HG03378 (cell line): Measurements from ENCODE around the gene EIF4ENIF1.
A peak's percentile ranks its signal among the peaks of the same experiment; 100 is the strongest.
"Not testable (repeated sequence)": the region's sequence is repeated elsewhere in the genome, so short reads cannot be mapped to it uniquely, and the experiment has no call there.

Experiments used
- ATAC-seq: cut with Tn5 transposase; IDR thresholded peaks from one replicate; pipeline ENCODE4 v1.9.1; 2021; ENCODE audit warnings: mild to moderate bottlenecking, moderate library complexity; ENCODE audit not compliant: unreplicated experiment

Gene EIF4ENIF1

GRCh38 chr22:31489632-31490495, at the start of gene EIF4ENIF1:
TSS of gene EIF4ENIF1 (minus strand) at chr22:31489842. CDS start at chr22:31488718, 1,124 bp downstream.
- peak; percentile 20 for ATAC-seq

- no peak for ATAC-seq
These were observed 49.2 kb upstream of the EIF4ENIF1 start for GRCh38 chr22:31538815-31539214.

GRCh38 chr22:31537019-31537535, 47.4 kb upstream of the EIF4ENIF1 start:
- ATAC-seq, result no peak

- ATAC-seq, result no peak
These were observed 43.7 kb upstream of the EIF4ENIF1 start for GRCh38 chr22:31533374-31533773.

- no peak for ATAC-seq
These were observed 42.4 kb upstream of the EIF4ENIF1 start for GRCh38 chr22:31532060-31532459.

GRCh38 chr22:31530823-31531195, 41.2 kb upstream of the EIF4ENIF1 start:
- ATAC-seq, result no peak

- no peak for ATAC-seq
These were observed 36.6 kb upstream of the EIF4ENIF1 start for GRCh38 chr22:31526270-31526669.

GRCh38 chr22:31524132-31524531, 34.5 kb upstream of the EIF4ENIF1 start:
- not testable (repeated sequence) for ATAC-seq

GRCh38 chr22:31520051-31520450, 30.4 kb upstream of the EIF4ENIF1 start:
- no peak for ATAC-seq

GRCh38 chr22:31509061-31509762, 19.6 kb upstream of the EIF4ENIF1 start:
- ATAC-seq, result no peak

- ATAC-seq, result no peak
These were observed 18.9 kb upstream of the EIF4ENIF1 start for GRCh38 chr22:31508536-31508935.

- not testable (repeated sequence) for ATAC-seq
These were observed 17.9 kb upstream of the EIF4ENIF1 start for GRCh38 chr22:31507517-31507916.

- ATAC-seq, result no peak
These were observed 14.6 kb upstream of the EIF4ENIF1 start for GRCh38 chr22:31504282-31504681.

GRCh38 chr22:31503211-31503964, 13.7 kb upstream of the EIF4ENIF1 start:
- ATAC-seq, result no peak

- ATAC-seq, result no peak
These were observed 12.1 kb upstream of the EIF4ENIF1 start for GRCh38 chr22:31501738-31502137.

GRCh38 chr22:31497148-31497938, 7.7 kb upstream of the EIF4ENIF1 start:
- no peak for ATAC-seq

GRCh38 chr22:31496735-31497146, 7.1 kb upstream of the EIF4ENIF1 start:
- peak; percentile 16 for ATAC-seq

- peak; percentile 69 for ATAC-seq
These were observed 6.5 kb upstream of the EIF4ENIF1 start, which contains the start of gene SFI1 for GRCh38 chr22:31496007-31496734. TSS of gene SFI1 (plus strand) at chr22:31496536. CDS start at chr22:31508285, 11,749 bp downstream.

- ATAC-seq, result no peak
These were observed 5.7 kb upstream of the EIF4ENIF1 start for GRCh38 chr22:31495343-31495742.
